MCF 10A (cell line): Measurements from ENCODE around the gene PPP2R5E. TPM values are rescaled to one million over a fixed set of nuclear protein-coding genes. Genes with fewer than 3 reads are reported as not detected.

Source experiments
- BruUV-seq: library from RNA; stranded (reverse); fragments of 400-500 nt; replicated peaks from 2 replicates; lab custom pipeline; 2021; lab: Mats Ljungman, UMichigan
- CTCF ChIA-PET: fragments of 300-600 bp; sonication (Branson Sonifier 250); formaldehyde crosslinking; extraction: SDS; loops from one replicate; lab custom pipeline; 2021; ENCODE audit warnings: antibody characterized with exemption, inconsistent platforms; lab: Yijun Ruan, JAX
- POLR2A ChIA-PET: fragments of 300-600, 350-650 bp; sonication (Branson Sonifier 250); formaldehyde crosslinking; extraction: SDS; loops from one replicate; lab custom pipeline; 2020; ENCODE audit warnings: antibody characterized with exemption, inconsistent platforms; lab: Yijun Ruan, JAX
- DNase-seq: peaks from one replicate; pipeline ENCODE4 v3.0.0-alpha.2; 2018; ENCODE audit not compliant: unreplicated experiment
- H3K27ac Mint-ChIP-seq: one replicate; pipeline ENCODE4 v1.8.0; 2022; ENCODE audit warnings: mild to moderate bottlenecking, low read depth, mixed read lengths; ENCODE audit not compliant: unreplicated experiment
- H3K27me3 Mint-ChIP-seq: one replicate; pipeline ENCODE4 v1.8.0; 2022; ENCODE audit warnings: mixed read lengths; ENCODE audit not compliant: insufficient read depth, unreplicated experiment
- H3K36me3 Mint-ChIP-seq: one replicate; pipeline ENCODE4 v1.8.0; 2022; ENCODE audit warnings: mild to moderate bottlenecking, moderate library complexity, mixed read lengths; ENCODE audit not compliant: insufficient read depth, unreplicated experiment
- H3K4me1 Mint-ChIP-seq: one replicate; pipeline ENCODE4 v1.8.0; 2022; ENCODE audit warnings: mixed read lengths; ENCODE audit not compliant: insufficient read depth, unreplicated experiment
- H3K4me3 Mint-ChIP-seq: one replicate; pipeline ENCODE4 v1.8.0; 2022; ENCODE audit warnings: mild to moderate bottlenecking, moderate library complexity, mixed read lengths; ENCODE audit not compliant: unreplicated experiment
- H3K9me3 Mint-ChIP-seq: one replicate; pipeline ENCODE4 v1.8.0; 2022; ENCODE audit warnings: mixed read lengths; ENCODE audit not compliant: unreplicated experiment
- intact Hi-C: fragments of 100-400 bp; cut with micrococcal nuclease; formaldehyde crosslinking; loops from 2 replicates; pipeline ENCODE4 v1.14.1; 2022
- total RNA-seq: library from RNA; stranded (reverse); gene quantifications from 2 replicates; pipeline ENCODE4 v1.2.3, GENCODE V29; 2022
- TF ChIP-seq, protein P1 (sequence below): fragments of 200-600 bp; IDR thresholded peaks from one replicate; pipeline ENCODE4 v1.8.0; 2022; ENCODE audit warnings: antibody characterized with exemption, mild to moderate bottlenecking; ENCODE audit not compliant: unreplicated experiment

Gene PPP2R5E
- total RNA-seq, 1 experiment from 2014 or later = 49.7 TPM

DNA sequence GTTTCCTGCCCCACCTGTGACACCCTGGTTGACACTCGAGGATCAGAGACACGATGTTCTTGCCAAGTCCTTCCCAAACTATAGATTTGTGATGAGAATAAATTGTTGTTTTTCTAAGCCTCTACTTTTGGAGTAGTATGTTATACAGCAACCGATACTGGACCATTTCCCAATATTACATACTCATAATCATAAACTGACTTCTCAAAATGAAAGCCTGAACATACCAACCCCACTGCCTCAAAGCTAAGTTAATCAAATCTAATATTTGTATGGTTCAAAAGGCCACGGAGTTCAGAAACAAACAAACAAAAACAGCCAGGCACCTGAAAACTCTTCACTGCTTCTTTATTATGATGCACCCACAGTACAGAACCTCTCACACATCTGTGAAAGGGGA, 172.1 kb downstream of the PPP2R5E start:
- POLR2A ChIA-PET = interaction anchor here (0.6 kb wide), 1 partner anchor 1514 kb away, joined by 3 read pairs; no protein-coding TSS in a partner anchor
- no peak overlapping the region for H3K4me3 Mint-ChIP-seq
- peaks cover 18% of the 10 kb centered on the region for H3K36me3 Mint-ChIP-seq
- no TSS peak for BruUV-seq
- H3K27me3 Mint-ChIP-seq = no peaks in the 10 kb centered on the region
- CTCF ChIA-PET = no interaction called here
- H3K9me3 Mint-ChIP-seq = no peaks in the 10 kb centered on the region
- H3K4me1 Mint-ChIP-seq = peaks cover 6% of the 10 kb centered on the region
- DNase-seq = no peak
- intact Hi-C loops = loop anchor here (10.0 kb wide), 1 partner anchor 196 kb away; no protein-coding TSS in a partner anchor
- TF ChIP-seq, protein P1, sequence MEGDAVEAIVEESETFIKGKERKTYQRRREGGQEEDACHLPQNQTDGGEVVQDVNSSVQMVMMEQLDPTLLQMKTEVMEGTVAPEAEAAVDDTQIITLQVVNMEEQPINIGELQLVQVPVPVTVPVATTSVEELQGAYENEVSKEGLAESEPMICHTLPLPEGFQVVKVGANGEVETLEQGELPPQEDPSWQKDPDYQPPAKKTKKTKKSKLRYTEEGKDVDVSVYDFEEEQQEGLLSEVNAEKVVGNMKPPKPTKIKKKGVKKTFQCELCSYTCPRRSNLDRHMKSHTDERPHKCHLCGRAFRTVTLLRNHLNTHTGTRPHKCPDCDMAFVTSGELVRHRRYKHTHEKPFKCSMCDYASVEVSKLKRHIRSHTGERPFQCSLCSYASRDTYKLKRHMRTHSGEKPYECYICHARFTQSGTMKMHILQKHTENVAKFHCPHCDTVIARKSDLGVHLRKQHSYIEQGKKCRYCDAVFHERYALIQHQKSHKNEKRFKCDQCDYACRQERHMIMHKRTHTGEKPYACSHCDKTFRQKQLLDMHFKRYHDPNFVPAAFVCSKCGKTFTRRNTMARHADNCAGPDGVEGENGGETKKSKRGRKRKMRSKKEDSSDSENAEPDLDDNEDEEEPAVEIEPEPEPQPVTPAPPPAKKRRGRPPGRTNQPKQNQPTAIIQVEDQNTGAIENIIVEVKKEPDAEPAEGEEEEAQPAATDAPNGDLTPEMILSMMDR = no peak
- no peak overlapping the region for H3K27ac Mint-ChIP-seq

DNA sequence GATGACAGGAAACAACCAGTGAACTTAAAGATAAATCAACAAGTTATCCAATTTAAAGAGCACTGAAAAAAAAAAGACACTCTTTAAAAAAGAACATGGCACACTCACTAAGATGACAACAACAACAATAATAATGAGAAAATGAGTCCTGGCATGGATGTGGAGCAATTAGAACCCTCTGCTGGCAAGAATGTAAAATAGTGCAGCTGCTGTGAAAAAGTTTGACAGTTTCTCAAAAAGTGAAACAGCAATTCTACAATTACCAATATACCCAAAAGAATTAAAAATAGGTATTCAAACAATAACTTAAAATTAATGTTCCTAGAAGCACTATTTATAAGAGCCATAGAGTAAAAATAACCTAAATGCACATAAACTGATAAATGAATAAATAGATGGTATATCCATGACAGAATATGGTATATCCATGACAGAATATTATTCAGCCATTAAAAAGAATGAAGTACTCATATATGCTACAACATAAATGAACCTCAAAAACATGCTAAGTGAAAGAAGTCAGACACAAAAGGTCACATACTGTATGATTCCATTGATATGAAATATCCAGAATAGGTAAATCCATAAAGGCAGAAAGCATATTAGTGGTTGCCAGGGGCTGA, 175.3 kb downstream of the PPP2R5E start:
- Mint-ChIP-seq H3K4me3 (no peak overlapping the region), H3K27ac (no peak overlapping the region), H3K9me3 (no peaks in the 10 kb centered on the region), H3K27me3 (no peaks in the 10 kb centered on the region), H3K4me1 (no peaks in the 10 kb centered on the region), H3K36me3 (peaks cover 6% of the 10 kb centered on the region)
- no peak for DNase-seq
- intact Hi-C loops = no loop called here
- POLR2A ChIA-PET = no interaction called here
- CTCF ChIA-PET = interaction anchor here (0.5 kb wide), 1 partner anchor 26 kb away, joined by 3 read pairs; no protein-coding TSS in a partner anchor
- TF ChIP-seq, protein P1 = no peak
- BruUV-seq = no TSS peak

DNA sequence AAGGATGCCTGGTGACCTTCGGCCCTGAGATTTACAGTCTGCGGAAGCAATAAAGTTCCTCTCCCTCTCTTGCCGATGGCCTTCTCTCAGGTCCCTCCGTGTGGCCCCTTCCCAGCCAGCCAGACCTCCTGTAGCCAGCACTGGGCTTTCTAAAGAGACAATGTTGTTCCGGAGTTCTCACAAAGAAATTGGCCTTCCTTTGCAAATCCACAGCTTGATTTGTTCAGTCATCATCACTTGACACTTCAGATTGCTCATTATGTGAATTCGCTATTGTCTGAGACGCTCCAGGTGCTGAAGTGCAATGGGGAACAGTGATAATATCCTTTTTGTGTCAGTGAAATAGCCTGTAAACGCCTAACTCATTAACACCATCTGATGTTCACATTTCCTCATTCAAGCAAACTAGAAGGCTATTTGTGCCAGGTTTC, 180.8 kb downstream of the PPP2R5E start:
- ChIA-PET POLR2A (interaction anchor here (1.3 kb wide), 1 partner anchor 181 kb away, joined by 3 read pairs; the partner anchor contains the start of gene PPP2R5E), CTCF (no interaction called here)
- TF ChIP-seq, protein P1 = no peak
- intact Hi-C loops = no loop called here
- Mint-ChIP-seq H3K9me3 (no peaks in the 10 kb centered on the region), H3K4me3 (no peak overlapping the region), H3K27me3 (no peaks in the 10 kb centered on the region), H3K27ac (no peak overlapping the region), H3K4me1 (no peaks in the 10 kb centered on the region), H3K36me3 (no peaks in the 10 kb centered on the region)
- BruUV-seq = no TSS peak
- no peak for DNase-seq

DNA sequence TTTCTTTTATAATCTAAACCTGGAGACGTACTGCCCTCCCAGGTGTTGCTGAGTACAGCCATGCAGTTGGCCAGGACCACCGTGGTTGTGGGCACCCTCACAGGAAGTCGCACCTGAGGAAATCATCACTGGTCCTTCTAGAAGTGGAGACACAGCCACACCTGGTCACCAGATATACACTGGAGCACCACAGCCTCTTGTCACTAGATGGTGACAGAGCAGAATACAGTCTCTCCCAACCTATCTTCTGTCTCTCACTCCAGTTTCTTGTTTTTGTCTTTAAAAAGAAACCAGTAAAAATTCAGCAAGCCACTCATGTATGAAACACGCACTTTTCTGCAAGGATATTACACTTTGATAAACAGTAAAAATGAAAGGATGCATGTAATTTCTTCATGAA, 181.4 kb downstream of the PPP2R5E start:
- BruUV-seq = no TSS peak
- intact Hi-C loops = no loop called here
- Mint-ChIP-seq H3K4me3 (no peak overlapping the region), H3K9me3 (no peaks in the 10 kb centered on the region), H3K4me1 (no peaks in the 10 kb centered on the region), H3K36me3 (no peaks in the 10 kb centered on the region), H3K27ac (no peak overlapping the region), H3K27me3 (no peaks in the 10 kb centered on the region)
- no peak for DNase-seq
- TF ChIP-seq, protein P1 = no peak
- ChIA-PET POLR2A (no interaction called here), CTCF (no interaction called here)
